ENCODE results near the gene TMEM179. TPM values are rescaled to one million over a fixed set of nuclear protein-coding genes. Genes with fewer than 3 reads are reported as not detected.

TMEM179 gene
- total and polyA plus RNA-seq, 2 donors (not counting 1 experiment from before 2014, with no cell fraction given): not detected

DNA sequence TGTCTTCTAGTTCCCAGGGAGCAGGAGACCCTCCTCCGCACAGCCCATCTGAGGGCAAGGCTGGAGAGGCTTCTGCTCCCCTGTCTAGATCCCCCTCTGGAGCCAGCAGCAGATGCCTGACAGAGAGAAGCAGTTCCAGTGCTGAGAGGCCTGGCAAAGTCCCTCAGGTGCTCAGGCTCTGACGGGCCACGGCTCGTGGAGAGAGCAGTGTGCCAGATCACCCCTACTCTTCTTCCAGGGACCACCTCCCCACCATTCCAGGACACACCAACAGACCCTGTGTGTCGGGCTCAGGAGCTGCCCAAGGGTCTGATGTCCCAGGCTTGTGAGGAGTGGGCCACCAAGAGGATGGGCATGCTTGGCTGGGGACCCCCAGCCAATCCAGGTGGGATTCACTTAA is 47.5 kb downstream of the TMEM179 start:
- H2AFZ ChIP-seq (ENCODE audit: insufficient read depth, low read depth, low read length, poor library complexity, severe bottlenecking): no peak overlapping the region
- Mint-ChIP-seq H3K4me3 (no peak overlapping the region), H3K27ac (no peak overlapping the region), H3K27me3 (peaks cover 10% of the 10 kb centered on the region), H3K4me1 (no peaks in the 10 kb centered on the region), H3K9me3 (ENCODE audit: insufficient read depth) (no peaks in the 10 kb centered on the region)
- POLR2A ChIA-PET: no interaction called here
- no peaks in the 10 kb centered on the region for H3K4me1 ChIP-seq (ENCODE audit: control insufficient read depth in 2 of 2, insufficient read depth in 2 of 2, low read length in 2 of 2)
- no peak for DNase-seq
- WGBS (ENCODE audit: insufficient coverage): 91% methylated on average over 4 of the region's 5 CpGs
- H3K4me2 ChIP-seq (replicated peaks; ENCODE audit: low read depth, low read length, poor library complexity, severe bottlenecking): no peak overlapping the region
- no peak overlapping the region for H3K27ac ChIP-seq (ENCODE audit: low read length in 2 of 2)
- CTCF ChIA-PET: no interaction called here
- no peak for TF ChIP-seq CTCF (IDR thresholded peaks at IDR 0.05)
- TF ChIP-seq EZH2 (IDR thresholded peaks at IDR 0.05; ENCODE audit: borderline replicate concordance, insufficient read depth, low read depth, low read length, poor library complexity, severe bottlenecking): no peak
- H3K9me3 ChIP-seq (ENCODE audit: control extremely low read depth in 1 of 3, control insufficient read depth in 2 of 3, insufficient read depth in 1 of 3, low read length in 2 of 3): no peaks in the 10 kb centered on the region
- H3K79me2 ChIP-seq (ENCODE audit: control insufficient read depth, insufficient read depth, low read length): no peaks in the 10 kb centered on the region
- ATAC-seq (ENCODE audit: low read depth): no peak
- H3K36me3 ChIP-seq (replicated peaks in 1 of 2; ENCODE audit: control extremely low read depth in 1 of 2, control insufficient read depth in 1 of 2, extremely low read depth in 1 of 2, insufficient read depth in 2 of 2, low read length in 1 of 2): no peaks in the 10 kb centered on the region
- H3K9ac ChIP-seq (ENCODE audit: low read length): no peak overlapping the region
- H3K4me3 ChIP-seq (ENCODE audit: control extremely low read depth in 1 of 5, extremely low read depth in 1 of 5, insufficient read depth in 1 of 5, low read depth in 2 of 5, low read length in 4 of 5): no peak overlapping the region
- intact Hi-C loops (cut with micrococcal nuclease): no loop called here
- H4K20me1 ChIP-seq (ENCODE audit: control insufficient read depth, insufficient read depth, low read length, poor library complexity, severe bottlenecking): no peaks in the 10 kb centered on the region
- H3K27me3 ChIP-seq (replicated peaks in 1 of 4; ENCODE audit: control extremely low read depth in 1 of 4, control insufficient read depth in 3 of 4, insufficient read depth in 4 of 4, low read length in 3 of 4): no peaks in the 10 kb centered on the region

DNA sequence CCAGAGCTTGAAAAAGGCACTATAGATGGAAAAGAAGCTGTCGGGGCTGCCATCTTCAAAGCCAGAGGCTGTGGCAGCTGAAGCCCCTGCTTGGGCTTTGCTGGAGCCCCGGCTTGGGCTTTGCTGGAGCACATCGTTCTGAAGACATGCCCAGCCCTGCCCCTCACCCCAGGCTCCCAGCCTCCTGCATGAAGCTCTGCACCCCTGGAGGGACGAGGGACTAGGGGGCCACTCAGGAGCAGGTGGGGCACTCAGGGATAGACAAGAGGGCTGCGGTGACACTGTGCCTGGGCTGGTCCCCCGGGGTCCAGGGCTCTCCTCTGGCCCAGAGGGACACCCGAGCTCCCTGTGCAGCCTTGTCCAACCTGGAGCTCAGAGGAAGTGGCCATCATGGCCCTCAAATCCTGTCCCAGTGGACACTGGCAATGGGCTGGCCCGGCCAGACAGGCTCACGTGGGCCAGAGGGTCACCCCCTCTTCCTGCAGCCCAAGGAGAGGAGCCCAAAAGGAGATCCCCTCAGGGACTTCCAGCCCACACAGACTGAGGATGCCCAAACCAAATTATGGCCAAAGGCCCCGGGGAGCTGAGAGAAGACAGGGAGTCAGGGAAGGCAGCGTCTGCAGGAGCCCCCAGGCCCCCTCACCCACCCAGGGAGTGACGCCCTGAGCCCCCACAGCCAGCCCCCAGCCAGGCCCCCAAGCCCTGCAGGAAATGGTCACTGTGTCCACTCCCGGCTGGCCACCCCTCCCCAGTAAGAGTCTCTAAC is 48.1 kb downstream of the TMEM179 start:
- Histone ChIP-seq H3K4me2 (replicated peaks; ENCODE audit: low read depth, low read length, poor library complexity, severe bottlenecking) (no peak overlapping the region), H3K4me1 (ENCODE audit: control insufficient read depth in 2 of 2, insufficient read depth in 2 of 2, low read length in 2 of 2) (no peaks in the 10 kb centered on the region), H3K79me2 (ENCODE audit: control insufficient read depth, insufficient read depth, low read length) (no peaks in the 10 kb centered on the region), H3K27ac (ENCODE audit: low read length in 2 of 2) (no peak overlapping the region), H3K9me3 (ENCODE audit: control extremely low read depth in 1 of 3, control insufficient read depth in 2 of 3, insufficient read depth in 1 of 3, low read length in 2 of 3) (no peaks in the 10 kb centered on the region), H3K36me3 (replicated peaks in 1 of 2; ENCODE audit: control extremely low read depth in 1 of 2, control insufficient read depth in 1 of 2, extremely low read depth in 1 of 2, insufficient read depth in 2 of 2, low read length in 1 of 2) (no peaks in the 10 kb centered on the region), H3K9ac (ENCODE audit: low read length) (no peak overlapping the region), H2AFZ (ENCODE audit: insufficient read depth, low read depth, low read length, poor library complexity, severe bottlenecking) (no peak overlapping the region), H4K20me1 (ENCODE audit: control insufficient read depth, insufficient read depth, low read length, poor library complexity, severe bottlenecking) (no peaks in the 10 kb centered on the region), H3K27me3 (replicated peaks in 1 of 4; ENCODE audit: control extremely low read depth in 1 of 4, control insufficient read depth in 3 of 4, insufficient read depth in 4 of 4, low read length in 3 of 4) (peaks cover 0 to under 1% (median 0%) of the 10 kb centered on the region in 4 experiments), H3K4me3 (ENCODE audit: control extremely low read depth in 1 of 5, extremely low read depth in 1 of 5, insufficient read depth in 1 of 5, low read depth in 2 of 5, low read length in 4 of 5) (no peak overlapping the region)
- intact Hi-C loops (cut with micrococcal nuclease): no loop called here
- TF ChIP-seq CTCF (IDR thresholded peaks at IDR 0.05) (no peak), EZH2 (IDR thresholded peaks at IDR 0.05; ENCODE audit: borderline replicate concordance, insufficient read depth, low read depth, low read length, poor library complexity, severe bottlenecking) (no peak)
- ATAC-seq (ENCODE audit: low read depth) (no peak), DNase-seq (no peak)
- WGBS (ENCODE audit: insufficient coverage): 74% methylated on average over 11 of the region's 13 CpGs
- ChIA-PET POLR2A (no interaction called here), CTCF (interaction anchor here (0.5 kb wide), 1 partner anchor 315 kb away, joined by 3 read pairs; no protein-coding TSS in a partner anchor)
- Mint-ChIP-seq H3K4me1 (no peaks in the 10 kb centered on the region), H3K27me3 (peaks cover 4% of the 10 kb centered on the region), H3K9me3 (ENCODE audit: insufficient read depth) (no peaks in the 10 kb centered on the region), H3K4me3 (no peak overlapping the region), H3K27ac (no peak overlapping the region)

All from B cell (primary cell).